Uterus (tissue), 2 donors: ENCODE measurements around the gene HPSE2.

Source experiments
- CTCF ChIP-seq, 4 experiments: fragments of 200-600 bp in 2 of 4; fragments of 450-650 bp in 2 of 4; sonication (generic) in 2 of 4; IDR thresholded peaks; one replicate each; pipeline ENCODE4 v1.5.1; 2016 to 2019; ENCODE audit warnings: antibody characterized with exemption in 4 of 4, mild to moderate bottlenecking in 2 of 4, moderate library complexity in 1 of 4
- POLR2A ChIP-seq, 2 donors: fragments of 450-650 bp; IDR thresholded peaks; one replicate each; pipeline ENCODE4 v1.6.1; 2016; ENCODE audit warnings: antibody characterized with exemption in 2 of 2, mild to moderate bottlenecking in 1 of 2, moderate library complexity in 1 of 2

DNA sequence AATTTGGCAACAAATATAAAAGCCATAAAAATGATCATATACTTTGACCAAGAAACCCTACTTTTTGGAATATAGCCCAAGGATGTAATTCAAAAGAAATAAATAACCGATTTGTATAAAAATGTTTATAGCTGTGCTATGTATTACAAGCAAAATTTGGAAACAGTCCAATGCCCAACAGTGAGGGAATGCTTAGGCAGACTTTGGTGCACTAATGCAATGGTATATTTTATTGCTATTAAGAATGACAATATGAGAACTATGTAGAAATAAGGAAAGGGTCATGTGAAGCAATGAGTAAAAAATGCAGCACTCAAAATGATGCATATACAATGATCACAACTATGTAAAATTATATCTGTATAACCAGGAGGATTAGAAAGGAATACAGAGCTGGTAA is 515.1 kb downstream of the HPSE2 start:
- TF ChIP-seq CTCF (IDR thresholded peaks at IDR 0.05) (no peak), POLR2A (IDR thresholded peaks at IDR 0.05) (no peak)
